Subcutaneous adipose tissue (tissue), 4 donors: Measurements from ENCODE around the gene SLC6A6. TPM values are rescaled to one million over a fixed set of nuclear protein-coding genes. Genes with fewer than 3 reads are reported as not detected.

Source experiments
- total RNA-seq, 4 donors: library from RNA; depleted of rRNA; stranded (reverse); fragments of >200 nt; gene quantifications; one replicate each; pipeline ENCODE4 v1.1.0, GENCODE V29; 2016
- TF ChIP-seq, protein P1 (sequence below): fragments of 450-650 bp; IDR thresholded peaks from one replicate; pipeline ENCODE4 v1.5.1; 2016; ENCODE audit warnings: low read depth, mild to moderate bottlenecking, control low read depth, antibody characterized with exemption, moderate library complexity

Gene SLC6A6
- total RNA-seq, 4 donors from 2014 or later, result 20.5 to 64.8 (median 30.7) TPM

DNA sequence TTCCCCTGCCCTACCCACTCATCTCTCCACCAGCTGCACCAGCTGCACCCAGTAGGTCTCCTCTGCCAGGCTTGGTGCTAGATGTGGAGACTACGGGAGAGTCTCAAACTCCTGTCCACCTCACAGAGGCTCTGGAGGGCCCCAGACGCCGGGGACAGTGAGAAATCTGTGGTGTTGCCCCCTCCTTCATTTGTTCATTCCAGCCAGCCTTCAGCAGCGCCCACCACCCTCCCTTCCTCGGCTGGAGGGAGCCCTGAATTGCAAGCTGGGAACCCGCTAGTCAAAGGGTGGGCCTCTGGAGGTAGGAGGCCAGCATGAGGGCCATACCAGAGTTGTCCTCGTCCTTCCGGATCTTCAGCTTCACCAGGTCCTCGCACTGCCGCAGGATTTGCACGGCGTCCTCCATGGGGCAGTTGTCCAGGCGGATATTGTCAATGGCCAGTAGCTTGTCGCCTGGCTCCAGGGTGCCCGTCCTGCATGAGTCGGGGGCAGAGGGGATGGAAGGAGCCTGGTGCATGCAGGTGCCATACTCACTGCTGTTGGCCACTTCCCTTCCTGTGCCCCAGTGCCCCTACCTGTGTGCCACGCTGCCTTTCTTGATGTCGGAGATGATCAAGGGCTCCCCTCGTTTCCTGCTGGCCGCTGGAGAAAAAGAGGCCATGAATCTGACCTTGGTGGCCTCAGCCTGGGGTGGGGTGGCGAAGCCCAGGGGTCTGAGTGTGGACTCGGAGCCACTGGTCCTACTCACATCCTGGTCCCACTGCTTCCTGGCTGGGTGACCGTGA lies 108.6 kb downstream of the SLC6A6 start:
- TF ChIP-seq, protein P1, sequence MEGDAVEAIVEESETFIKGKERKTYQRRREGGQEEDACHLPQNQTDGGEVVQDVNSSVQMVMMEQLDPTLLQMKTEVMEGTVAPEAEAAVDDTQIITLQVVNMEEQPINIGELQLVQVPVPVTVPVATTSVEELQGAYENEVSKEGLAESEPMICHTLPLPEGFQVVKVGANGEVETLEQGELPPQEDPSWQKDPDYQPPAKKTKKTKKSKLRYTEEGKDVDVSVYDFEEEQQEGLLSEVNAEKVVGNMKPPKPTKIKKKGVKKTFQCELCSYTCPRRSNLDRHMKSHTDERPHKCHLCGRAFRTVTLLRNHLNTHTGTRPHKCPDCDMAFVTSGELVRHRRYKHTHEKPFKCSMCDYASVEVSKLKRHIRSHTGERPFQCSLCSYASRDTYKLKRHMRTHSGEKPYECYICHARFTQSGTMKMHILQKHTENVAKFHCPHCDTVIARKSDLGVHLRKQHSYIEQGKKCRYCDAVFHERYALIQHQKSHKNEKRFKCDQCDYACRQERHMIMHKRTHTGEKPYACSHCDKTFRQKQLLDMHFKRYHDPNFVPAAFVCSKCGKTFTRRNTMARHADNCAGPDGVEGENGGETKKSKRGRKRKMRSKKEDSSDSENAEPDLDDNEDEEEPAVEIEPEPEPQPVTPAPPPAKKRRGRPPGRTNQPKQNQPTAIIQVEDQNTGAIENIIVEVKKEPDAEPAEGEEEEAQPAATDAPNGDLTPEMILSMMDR, result no peak

DNA sequence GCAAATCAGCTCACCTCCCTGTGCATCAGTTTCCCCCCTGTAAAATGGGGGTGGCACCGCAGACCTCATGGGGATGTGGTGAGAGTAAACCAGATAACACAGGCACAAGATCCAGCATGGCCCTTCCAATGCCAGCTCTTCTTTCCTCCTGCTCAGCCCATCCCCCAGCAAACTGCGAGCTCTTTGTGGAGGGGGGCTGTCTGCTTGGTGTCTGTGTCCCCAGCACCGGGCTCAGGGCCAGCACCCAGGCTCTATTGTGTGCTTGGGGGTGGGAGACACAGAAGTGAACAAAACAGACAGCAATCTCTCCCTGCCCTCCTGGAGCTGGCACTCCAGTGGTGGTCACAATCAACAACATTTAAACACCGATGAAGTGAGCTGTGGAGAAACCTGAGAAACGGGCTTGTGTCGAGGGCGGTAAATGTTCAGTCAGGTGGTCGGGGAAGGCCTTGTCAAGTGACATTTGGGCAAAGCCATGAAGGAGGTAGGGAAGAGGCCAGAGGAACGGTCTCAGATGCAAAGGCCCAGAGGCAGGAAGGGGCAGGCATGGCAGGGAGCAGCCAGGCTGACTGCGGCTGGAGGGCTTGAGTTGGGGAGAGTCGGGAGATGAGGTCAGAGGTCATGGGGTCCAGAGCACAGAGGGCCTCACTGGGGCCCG lies 109.3 kb downstream of the SLC6A6 start:
- TF ChIP-seq, protein P1, result no peak

DNA sequence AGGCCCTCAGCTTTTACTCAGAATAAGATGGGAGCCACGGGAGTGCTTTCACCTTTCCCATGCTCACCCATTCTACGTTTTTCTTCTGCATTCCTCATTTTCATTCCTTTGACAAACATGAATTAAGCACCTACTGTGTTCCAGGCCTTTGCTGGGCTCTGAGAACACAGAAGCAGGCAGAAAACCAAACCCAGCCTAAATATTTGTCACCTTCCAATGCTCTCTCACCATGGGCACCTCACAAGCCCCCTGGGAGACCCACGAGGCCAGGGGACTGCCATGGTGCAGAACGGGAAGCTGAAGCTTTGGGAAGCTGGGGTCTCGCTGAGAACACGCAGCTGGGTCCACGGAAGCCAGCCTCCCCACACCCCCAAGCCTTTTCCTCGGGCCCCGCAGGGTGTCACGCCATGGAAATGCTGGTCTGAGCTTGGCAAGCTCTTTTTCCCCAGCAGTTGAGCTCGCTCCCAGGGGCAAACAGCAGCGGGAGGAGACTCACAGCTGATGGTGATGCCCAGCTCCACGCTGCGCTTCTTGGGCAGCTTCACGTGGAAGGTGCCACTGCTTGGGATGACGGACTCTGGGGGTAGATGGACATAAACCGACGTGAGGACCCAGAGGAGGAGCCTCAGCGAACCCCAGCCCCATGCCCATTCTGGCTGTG lies 110.0 kb downstream of the SLC6A6 start:
- TF ChIP-seq, protein P1, result no peak

DNA sequence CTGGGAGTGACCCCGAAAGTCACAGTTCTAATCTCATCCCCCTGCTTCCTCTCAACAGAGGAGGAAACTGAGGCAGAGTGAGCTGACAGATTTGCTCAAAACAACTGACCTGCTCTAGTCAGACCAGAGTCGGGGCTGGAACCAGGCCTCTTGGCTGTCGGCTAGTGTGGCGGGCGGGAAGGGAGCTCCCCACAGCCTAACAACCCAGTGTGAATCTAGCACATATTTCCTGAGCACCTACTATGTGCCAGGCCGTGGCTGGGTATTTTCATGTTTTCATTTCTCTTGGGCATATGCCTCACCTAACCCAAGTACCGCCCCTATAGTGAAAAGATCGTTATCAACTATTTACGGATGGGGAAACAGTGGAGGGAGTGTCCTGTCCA lies 110.5 kb downstream of the SLC6A6 start:
- TF ChIP-seq, protein P1, result no peak

DNA sequence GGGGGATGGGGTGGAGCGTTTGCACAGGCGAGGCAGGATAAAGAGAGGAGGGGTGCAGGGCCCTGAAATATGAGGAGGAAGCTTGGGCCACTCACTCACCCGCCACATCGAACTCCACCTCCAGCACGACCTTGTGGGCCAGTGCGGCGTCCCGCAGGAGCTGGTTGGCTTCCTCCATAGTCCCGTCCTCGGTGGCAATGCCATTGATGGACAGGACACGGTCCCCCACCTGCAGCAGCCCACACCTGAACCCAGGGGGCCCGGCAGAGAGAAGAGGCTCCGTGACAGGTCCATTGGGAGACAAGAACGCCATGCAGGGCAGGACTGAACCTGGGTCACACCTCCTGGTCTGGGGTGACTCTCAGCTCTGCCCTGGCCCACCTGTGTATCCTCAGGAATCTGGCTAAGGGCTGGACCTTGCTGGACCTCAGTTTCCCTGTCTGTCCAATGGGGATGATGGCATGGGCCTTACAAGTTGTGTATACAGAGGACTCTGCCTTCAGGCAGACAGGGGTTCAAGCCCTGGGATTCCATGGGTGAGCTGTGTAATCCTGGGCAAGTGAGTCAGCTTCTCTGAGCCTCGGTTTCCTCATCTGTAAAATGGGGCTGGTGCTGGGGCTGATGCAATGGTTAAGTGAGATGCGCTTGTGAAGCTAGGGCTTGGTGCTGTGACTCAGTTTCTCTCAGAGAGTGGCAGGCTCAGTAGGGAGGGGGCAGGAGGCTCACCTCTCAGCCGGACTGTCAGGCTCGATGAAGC lies 111.3 kb downstream of the SLC6A6 start:
- TF ChIP-seq, protein P1, result no peak

DNA sequence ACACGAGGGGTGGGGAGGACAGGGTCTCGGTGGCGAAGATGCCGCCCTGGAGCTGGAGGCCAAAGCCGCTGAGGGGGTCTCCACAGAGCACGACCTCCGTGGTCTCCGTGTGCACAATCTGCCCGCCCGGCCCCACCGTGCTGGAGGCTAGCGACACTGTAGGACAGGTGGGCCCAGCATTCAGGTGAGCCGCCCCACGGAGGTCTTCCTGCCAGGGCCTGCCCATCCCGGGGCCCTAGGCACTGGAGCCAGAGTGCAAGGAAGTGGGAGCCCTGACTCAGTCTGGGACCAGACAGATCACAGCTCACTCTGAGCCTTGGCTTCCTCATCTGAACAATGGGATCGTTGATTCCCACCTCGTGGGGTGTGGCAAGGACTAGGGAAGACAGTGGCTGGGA lies 111.9 kb downstream of the SLC6A6 start:
- TF ChIP-seq, protein P1, result no peak
